HepG2 (cell line): ENCODE data around the gene POLDIP3. TPM values are rescaled to one million over a fixed set of nuclear protein-coding genes. Genes with fewer than 3 reads are reported as not detected.

ENCODE experiments used
- ATAC-seq: fragments of 200-7000 bp; cut with Tn5 transposase; 3 replicates; pipeline ENCODE4 v1.9.1; 2020; ENCODE audit warnings: mild to moderate bottlenecking, moderate library complexity
- BruUV-seq: library from RNA; stranded (reverse); fragments of 400-500 nt; replicated peaks from 2 replicates; lab custom pipeline; 2021; lab: Mats Ljungman, UMichigan
- CTCF ChIA-PET: fragments of 300-600 bp; formaldehyde crosslinking; extraction: SDS; loops from one replicate; lab custom pipeline; 2021; ENCODE audit warnings: low total read pairs, inconsistent platforms, low intra/inter-chr PET ratio; lab: Yijun Ruan, JAX
- POLR2A ChIA-PET: fragments of 350-600 bp; sonication (Branson Sonifier 250); formaldehyde crosslinking; loops from one replicate; lab custom pipeline; 2020; ENCODE audit warnings: antibody characterized with exemption, inconsistent platforms; lab: Yijun Ruan, JAX
- DNase-seq: peaks from one replicate; pipeline ENCODE4 v3.0.0-alpha.2; 2015; ENCODE audit warnings: low spot score
- FAIRE-seq: peaks from 3 replicates; lab custom pipeline; 2011; peaks lifted over from hg19 to GRCh38; lab: Jason Lieb, UNC
- H2AFZ ChIP-seq: one replicate; pipeline ENCODE4 v1.6.1; 2011; ENCODE audit warnings: low read length, inconsistent platforms
- H3K27ac ChIP-seq: fragments of 300-600 bp; 3 replicates; pipeline ENCODE4 v1.8.0; 2011; ENCODE audit warnings: mixed run types, mild to moderate bottlenecking, mixed read lengths, low read length, inconsistent platforms; ENCODE audit not compliant: insufficient read depth; ENCODE audit errors: extremely low read length
- H3K27me3 ChIP-seq, 2 experiments: fragments of 200-600 bp in 1 of 2; 2 replicates in 1 of 2; 3 replicates in 1 of 2; pipeline versions ENCODE4 v1.6.0 to v1.8.0; 2011; ENCODE audit warnings: low read length in 2 of 2, mild to moderate bottlenecking in 2 of 2, moderate library complexity in 2 of 2, inconsistent platforms in 1 of 2; ENCODE audit not compliant: insufficient read depth in 2 of 2, control insufficient read depth in 1 of 2
- H3K36me3 ChIP-seq, 2 experiments: fragments of 200-600 bp in 1 of 2; replicated peaks in 1 of 2; 2 replicates in 1 of 2; 3 replicates in 1 of 2; pipeline versions ENCODE4 v1.5.1 to v1.8.0; 2011; ENCODE audit warnings: low read length in 2 of 2, inconsistent platforms in 1 of 2; ENCODE audit not compliant: insufficient read depth in 2 of 2, control insufficient read depth in 1 of 2
- H3K4me1 ChIP-seq: 2 replicates; pipeline ENCODE4 v1.5.1; 2012; ENCODE audit warnings: low read length, inconsistent platforms; ENCODE audit not compliant: insufficient read depth
- H3K4me2 ChIP-seq: 2 replicates; pipeline ENCODE4 v1.6.0; 2011; ENCODE audit warnings: low read depth, low read length, inconsistent platforms
- H3K4me3 ChIP-seq, 3 experiments: fragments of 200-600 bp in 1 of 3; sonication (generic), shearing (Covaris generic) in 1 of 3; replicated peaks in 1 of 3; 2 replicates each; pipeline ENCODE4 v1.5.1; 2011 to 2016; ENCODE audit warnings: low read length in 3 of 3, inconsistent platforms in 2 of 3, low read depth in 2 of 3, mild to moderate bottlenecking in 2 of 3, control low read depth in 1 of 3, mixed read lengths in 1 of 3; ENCODE audit not compliant: insufficient read depth in 1 of 3
- H3K79me2 ChIP-seq: one replicate; pipeline ENCODE4 v1.6.1; 2011; ENCODE audit warnings: low read length, inconsistent platforms; ENCODE audit not compliant: insufficient read depth
- H3K9ac ChIP-seq: 2 replicates; pipeline ENCODE4 v1.6.0; 2011; ENCODE audit warnings: mild to moderate bottlenecking, low read depth, low read length, inconsistent platforms; ENCODE audit not compliant: insufficient read depth
- H3K9me3 ChIP-seq: 2 replicates; pipeline ENCODE4 v1.5.1; 2012; ENCODE audit warnings: mild to moderate bottlenecking, low read length
- H4K20me1 ChIP-seq: 2 replicates; pipeline ENCODE4 v1.6.0; 2011; ENCODE audit warnings: inconsistent platforms, mild to moderate bottlenecking, low read length, moderate library complexity; ENCODE audit not compliant: insufficient read depth
- ARID4A ChIP-seq: sonication (generic); formaldehyde crosslinking; IDR thresholded peaks from 2 replicates; pipeline ENCODE4 v1.5.0; 2020; ENCODE audit warnings: mild to moderate bottlenecking, missing genetic modification reagents, borderline replicate concordance
- KAT2B ChIP-seq: fragments of 150-350 bp; IDR thresholded peaks from 2 replicates; pipeline ENCODE4 v1.6.1; 2014; ENCODE audit warnings: low read depth, low read length, borderline replicate concordance
- KDM5B ChIP-seq: sonication (generic); formaldehyde crosslinking; IDR thresholded peaks from 2 replicates; pipeline ENCODE4 v1.4.0; 2020; ENCODE audit warnings: missing genetic modification reagents, mild to moderate bottlenecking, borderline replicate concordance
- MBNL3 ChIP-seq: fragments of 250-450 bp; sonication (Bioruptor Pico); conservative IDR thresholded peaks from 2 replicates; pipeline ENCODE4 v1.8.0; 2022; ENCODE audit warnings: mild to moderate bottlenecking, inconsistent platforms
- MIER3 ChIP-seq: IDR thresholded peaks from 2 replicates; pipeline ENCODE4 v1.6.1; 2016; ENCODE audit warnings: missing compliant biosample characterization, borderline replicate concordance
- NFYB ChIP-seq: sonication (generic); formaldehyde crosslinking; IDR thresholded peaks from 2 replicates; pipeline ENCODE4 v1.4.0; 2020; ENCODE audit warnings: missing genetic modification reagents
- POLR2G ChIP-seq: fragments of 200-400 bp; formaldehyde crosslinking; IDR thresholded peaks from 2 replicates; pipeline ENCODE4 v1.6.1; 2018; ENCODE audit warnings: mild to moderate bottlenecking, low read depth, low read length, moderate library complexity
- ZNF276 ChIP-seq: sonication (generic); formaldehyde crosslinking; IDR thresholded peaks from 2 replicates; pipeline ENCODE4 v1.4.0; 2020; ENCODE audit warnings: mild to moderate bottlenecking, low read depth, missing genetic modification reagents
- ZNF460 ChIP-seq: sonication (generic); formaldehyde crosslinking; IDR thresholded peaks from 2 replicates; pipeline ENCODE4 v1.5.1; 2020; ENCODE audit warnings: missing genetic modification reagents, mild to moderate bottlenecking, borderline replicate concordance
- ZNF530 ChIP-seq: sonication (generic); formaldehyde crosslinking; IDR thresholded peaks from 2 replicates; pipeline ENCODE4 v1.5.0; 2020; ENCODE audit warnings: low read depth, mild to moderate bottlenecking, missing genetic modification reagents
- ZNF614 ChIP-seq: IDR thresholded peaks from 2 replicates; pipeline ENCODE4 v1.6.1; 2018; ENCODE audit warnings: missing biosample characterization, missing genetic modification reagents, inconsistent platforms, borderline replicate concordance
- ZNF747 ChIP-seq: sonication (generic); formaldehyde crosslinking; IDR thresholded peaks from 2 replicates; pipeline ENCODE4 v1.8.1; 2023; ENCODE audit warnings: missing genetic modification reagents, mild to moderate bottlenecking, borderline replicate concordance
- ZNF782 ChIP-seq: sonication (generic); formaldehyde crosslinking; IDR thresholded peaks from 2 replicates; pipeline ENCODE4 v1.4.0; 2020; ENCODE audit warnings: missing genetic modification reagents, mild to moderate bottlenecking, borderline replicate concordance
- WGBS: methylation state at CpG from one replicate; pipeline ENCODE4 v1.1.6; 2017; ENCODE audit warnings: low lambda C conversion rate; 5-methylcytosine and 5-hydroxymethylcytosine counted together
- in situ Hi-C: cut with HindIII; loops from 2 replicates; pipeline ENCODE4 v1.10.0; 2017; ENCODE audit warnings: low pct_unique_long_range_greater_than_20kb; ENCODE audit not compliant: extremely low pct_ligation_motif_present
- intact Hi-C: fragments of 100-400 bp; cut with micrococcal nuclease; formaldehyde crosslinking; loops from one replicate; pipeline ENCODE4 v1.10.0; 2022; ENCODE audit not compliant: unreplicated experiment
- polyA plus RNA-seq, 8 experiments: library from polyadenylated mRNA; depleted of rRNA in 3 of 8; stranded (reverse) in 7 of 8; unstranded in 1 of 8; fragments of >200 nt; fragmentation: Illumina TruSeq in 4 of 8; extraction: Trizol in 4 of 8; gene quantifications; 2 replicates each; pipeline versions ENCODE4 v1.2.1 to v1.2.3, GENCODE V29; 2011 to 2016; ENCODE audit warnings: low read depth in 4 of 8, missing spikeins in 1 of 8, mixed read lengths in 1 of 8; ENCODE audit not compliant: insufficient read depth in 1 of 8
- total RNA-seq, 5 experiments: library from RNA; depleted of rRNA; stranded (reverse); fragments of >200 nt; fragmentation: Illumina TruSeq; extraction: Trizol; gene quantifications; 2 replicates each; pipeline ENCODE4 v1.2.3, GENCODE V29; 2016; ENCODE audit warnings: low read depth in 1 of 5
- TF ChIP-seq, protein P1 (sequence below): sonication (generic); formaldehyde crosslinking; IDR thresholded peaks from 2 replicates; pipeline ENCODE4 v1.8.1; 2023; ENCODE audit warnings: mild to moderate bottlenecking, missing genetic modification reagents

The POLDIP3 gene
- total and polyA plus RNA-seq, 2 of the 13 experiments (the other 11 are each of a cell fraction or from before 2014, with no cell fraction given) = 45.8 to 47.4 TPM

DNA sequence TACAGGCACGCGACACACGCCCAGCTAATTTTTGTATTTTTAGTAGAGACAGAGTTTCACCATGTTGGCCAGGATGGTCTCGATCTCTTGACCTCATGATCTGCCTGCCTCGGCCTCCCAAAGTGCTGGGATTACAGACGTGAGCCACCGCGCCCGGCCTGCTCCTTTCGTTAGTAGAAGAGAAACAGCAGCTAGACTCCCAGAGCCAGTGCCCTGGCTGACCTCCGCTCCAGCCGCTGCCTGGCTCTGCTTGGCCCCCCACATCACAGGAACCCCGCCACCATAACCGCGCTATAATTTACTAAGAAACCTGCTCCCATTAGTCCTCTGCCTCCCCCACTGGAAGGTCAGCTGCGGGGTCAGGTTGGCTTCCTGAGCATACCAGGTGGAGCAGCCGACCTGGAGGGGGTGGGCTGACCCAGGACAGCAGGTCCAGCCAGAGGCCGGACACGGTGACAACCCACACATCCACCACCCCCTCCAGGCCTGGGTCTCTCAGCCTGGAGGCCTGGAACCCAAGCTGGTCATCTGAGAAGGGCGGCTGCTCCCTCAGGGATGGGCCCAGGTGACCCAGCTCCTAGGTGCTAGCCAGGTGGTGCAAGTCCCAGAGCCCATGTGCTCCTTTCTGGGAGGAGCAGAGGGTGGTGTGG lies 7.5 kb upstream of the POLDIP3 start:
- Histone ChIP-seq H3K79me2 (no peaks in the 10 kb centered on the region), H3K4me1 (no peaks in the 10 kb centered on the region; the same call in 1 of the 2 replicates), H3K27me3 (no peaks in the 10 kb centered on the region), H3K4me2 (no peak overlapping the region), H4K20me1 (peaks cover 5% of the 10 kb centered on the region), H2AFZ (no peak overlapping the region), H3K27ac (no peak overlapping the region), H3K9me3 (no peaks in the 10 kb centered on the region), H3K9ac (no peak overlapping the region), H3K36me3 (peaks cover 31 to 50% of the 10 kb centered on the region in 2 experiments), H3K4me3 (no peak overlapping the region)
- ChIA-PET POLR2A (interaction anchor here (0.6 to 4.5 kb wide), 2 partner anchors 21 to 222 kb away, joined by 3 to 20 read pairs; no protein-coding TSS in a partner anchor), CTCF (interaction anchor here (0.7 to 1.9 kb wide), 2 partner anchors 40 to 246 kb away, joined by 3 to 8 read pairs; no protein-coding TSS in a partner anchor)
- FAIRE-seq (no peak), ATAC-seq (no peak), DNase-seq (no peak)
- 99% methylated on average over 8 of the region's 20 CpGs for WGBS
- BruUV-seq = no TSS peak
- intact Hi-C loops (loop anchor here (5.0 kb wide), 1 partner anchor 470 kb away; no protein-coding TSS in a partner anchor), in situ Hi-C loops (no loop called here)
- TF ChIP-seq MBNL3 (CRISPR knock-in tag) (no peak), MIER3 (CRISPR knock-in tag) (no peak), KAT2B (no peak), ZNF614 (CRISPR knock-in tag) (no peak), ZNF460 (CRISPR knock-in tag) (no peak), ZNF782 (no peak), NFYB (CRISPR knock-in tag) (no peak), ZNF747 (CRISPR knock-in tag) (no peak), ZNF276 (no peak), ZNF530 (CRISPR knock-in tag) (no peak), ARID4A (CRISPR knock-in tag) (0 out of 2 replicates have a peak, but pooled peaks have one; percentile 21), KDM5B (CRISPR knock-in tag) (no peak), POLR2G (peak; percentile 5; the same call in 1 of the 2 replicates)
- TF ChIP-seq, protein P1, sequence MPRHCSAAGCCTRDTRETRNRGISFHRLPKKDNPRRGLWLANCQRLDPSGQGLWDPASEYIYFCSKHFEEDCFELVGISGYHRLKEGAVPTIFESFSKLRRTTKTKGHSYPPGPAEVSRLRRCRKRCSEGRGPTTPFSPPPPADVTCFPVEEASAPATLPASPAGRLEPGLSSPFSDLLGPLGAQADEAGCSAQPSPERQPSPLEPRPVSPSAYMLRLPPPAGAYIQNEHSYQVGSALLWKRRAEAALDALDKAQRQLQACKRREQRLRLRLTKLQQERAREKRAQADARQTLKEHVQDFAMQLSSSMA (CRISPR knock-in tag) = no peak
